ENCODE results near the gene RAPGEF1. TPM values are rescaled to one million over a fixed set of nuclear protein-coding genes. Genes with fewer than 3 reads are reported as not detected.
A peak's percentile ranks its signal among the peaks of the same experiment; 100 is the strongest.

The RAPGEF1 gene
- total and polyA plus RNA-seq, 9 donors, result 17.0 to 64.4 (median 36.4) TPM

DNA sequence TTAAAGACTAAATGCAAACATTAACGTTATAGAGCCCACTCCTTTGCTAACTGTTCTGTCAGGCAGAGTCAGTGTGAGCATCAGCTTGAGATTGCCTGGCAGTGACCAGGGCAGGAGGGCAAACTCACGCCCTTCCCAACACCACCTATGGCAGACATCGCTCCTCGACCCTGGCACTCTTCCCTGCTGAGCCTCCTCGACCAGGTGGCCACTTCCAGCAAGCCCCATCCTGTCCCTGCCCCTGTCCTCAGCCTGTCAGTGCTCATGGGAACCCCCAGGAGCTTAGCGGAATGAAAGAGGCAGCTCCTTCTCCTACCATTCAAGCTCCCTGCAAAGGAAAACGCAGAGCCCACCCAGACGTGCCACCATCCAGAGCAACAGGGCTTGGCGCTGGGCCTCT, 152.5 kb downstream of the RAPGEF1 start:
- H3K9me3 ChIP-seq, result no peaks in the 10 kb centered on the region
- no peaks in the 10 kb centered on the region for H3K4me1 ChIP-seq (ENCODE audit: insufficient read depth)
- DNase-seq, result peak in 1 of 5 donors; percentile 7
- no peak overlapping the region for H3K27ac ChIP-seq
- no peak overlapping the region for H3K4me3 ChIP-seq
- intact Hi-C loops (cut with DNase I), result no loop called here
- 85 to 88% (median 87%) methylated on average over 9 of the region's 9 CpGs for WGBS, 3 donors
- H3K36me3 ChIP-seq, result no peaks in the 10 kb centered on the region
- H3K27me3 ChIP-seq, result no peaks in the 10 kb centered on the region
- TF ChIP-seq EP300 (IDR thresholded peaks at IDR 0.05) (no peak), POLR2A (IDR thresholded peaks at IDR 0.05) (no peak)
- TF ChIP-seq, protein P1, sequence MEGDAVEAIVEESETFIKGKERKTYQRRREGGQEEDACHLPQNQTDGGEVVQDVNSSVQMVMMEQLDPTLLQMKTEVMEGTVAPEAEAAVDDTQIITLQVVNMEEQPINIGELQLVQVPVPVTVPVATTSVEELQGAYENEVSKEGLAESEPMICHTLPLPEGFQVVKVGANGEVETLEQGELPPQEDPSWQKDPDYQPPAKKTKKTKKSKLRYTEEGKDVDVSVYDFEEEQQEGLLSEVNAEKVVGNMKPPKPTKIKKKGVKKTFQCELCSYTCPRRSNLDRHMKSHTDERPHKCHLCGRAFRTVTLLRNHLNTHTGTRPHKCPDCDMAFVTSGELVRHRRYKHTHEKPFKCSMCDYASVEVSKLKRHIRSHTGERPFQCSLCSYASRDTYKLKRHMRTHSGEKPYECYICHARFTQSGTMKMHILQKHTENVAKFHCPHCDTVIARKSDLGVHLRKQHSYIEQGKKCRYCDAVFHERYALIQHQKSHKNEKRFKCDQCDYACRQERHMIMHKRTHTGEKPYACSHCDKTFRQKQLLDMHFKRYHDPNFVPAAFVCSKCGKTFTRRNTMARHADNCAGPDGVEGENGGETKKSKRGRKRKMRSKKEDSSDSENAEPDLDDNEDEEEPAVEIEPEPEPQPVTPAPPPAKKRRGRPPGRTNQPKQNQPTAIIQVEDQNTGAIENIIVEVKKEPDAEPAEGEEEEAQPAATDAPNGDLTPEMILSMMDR (IDR thresholded peaks at IDR 0.05), result no peak

DNA sequence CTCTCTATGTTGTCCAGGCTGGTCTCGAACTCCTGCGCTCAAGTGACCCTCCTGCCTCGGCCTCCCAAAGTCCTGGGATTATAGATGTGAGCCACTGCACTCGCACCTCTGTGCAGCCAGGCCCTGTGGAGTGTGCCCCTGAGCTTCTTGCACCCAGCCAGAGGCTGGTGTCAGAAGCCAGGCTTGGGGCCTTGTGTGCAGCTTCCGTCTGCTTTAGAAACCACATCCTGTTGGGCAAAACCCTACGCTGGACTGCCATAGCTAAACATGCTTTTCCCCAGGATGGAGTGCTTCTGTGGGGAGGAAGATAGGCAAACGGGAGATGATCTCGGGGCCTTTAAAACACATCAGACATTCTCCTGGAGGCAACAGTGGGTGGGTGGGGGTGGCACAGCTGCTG, 154.5 kb downstream of the RAPGEF1 start:
- DNase-seq, result peak in 1 of 5 donors; percentile 6

DNA sequence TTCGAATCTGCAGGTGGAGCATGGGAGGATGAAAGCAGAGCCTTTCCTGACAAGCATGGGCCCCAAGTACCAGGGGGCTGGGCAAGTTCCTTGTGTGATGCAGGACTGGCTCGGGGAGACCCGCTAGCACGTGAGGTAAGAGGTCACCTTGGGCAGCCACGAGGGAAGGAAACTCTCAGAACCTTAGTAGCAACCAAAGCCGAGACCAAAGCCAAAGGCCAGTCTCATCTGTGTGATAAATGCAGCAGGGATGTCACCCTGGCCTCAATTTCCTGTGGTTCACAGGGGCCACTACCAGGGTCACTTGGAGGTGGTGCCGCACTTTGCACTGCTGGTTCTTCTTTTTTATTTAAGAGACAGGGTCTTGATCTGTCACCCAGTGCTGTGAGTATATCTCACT, 155.0 kb downstream of the RAPGEF1 start:
- Histone ChIP-seq H3K9me3 (no peaks in the 10 kb centered on the region), H3K36me3 (no peaks in the 10 kb centered on the region), H3K27me3 (no peaks in the 10 kb centered on the region), H3K27ac (no peak overlapping the region), H3K4me1 (ENCODE audit: insufficient read depth) (no peaks in the 10 kb centered on the region), H3K4me3 (no peak overlapping the region)
- intact Hi-C loops (cut with DNase I), result no loop called here
- 88 to 91% (median 90%) methylated on average over 7 of the region's 7 CpGs for WGBS, 3 donors
- DNase-seq, result no peak
- TF ChIP-seq POLR2A (IDR thresholded peaks at IDR 0.05) (no peak), EP300 (IDR thresholded peaks at IDR 0.05) (no peak)
- TF ChIP-seq, protein P1 (IDR thresholded peaks at IDR 0.05), result no peak

More for the DNA sequence above, 154.5 kb downstream of the RAPGEF1 start:
- no peak overlapping the region for H3K27ac ChIP-seq
- intact Hi-C loops (cut with DNase I), result no loop called here
- TF ChIP-seq, protein P1 (IDR thresholded peaks at IDR 0.05), result no peak
- no peak for TF ChIP-seq EP300 (IDR thresholded peaks at IDR 0.05)
- 81 to 90% (median 86%) methylated on average over 8 of the region's 8 CpGs for WGBS, 3 donors
- H3K4me1 ChIP-seq (ENCODE audit: insufficient read depth), result no peaks in the 10 kb centered on the region
- no peaks in the 10 kb centered on the region for H3K27me3 ChIP-seq
- no peaks in the 10 kb centered on the region for H3K36me3 ChIP-seq
- H3K4me3 ChIP-seq, result no peak overlapping the region
- H3K9me3 ChIP-seq, result no peaks in the 10 kb centered on the region

DNA sequence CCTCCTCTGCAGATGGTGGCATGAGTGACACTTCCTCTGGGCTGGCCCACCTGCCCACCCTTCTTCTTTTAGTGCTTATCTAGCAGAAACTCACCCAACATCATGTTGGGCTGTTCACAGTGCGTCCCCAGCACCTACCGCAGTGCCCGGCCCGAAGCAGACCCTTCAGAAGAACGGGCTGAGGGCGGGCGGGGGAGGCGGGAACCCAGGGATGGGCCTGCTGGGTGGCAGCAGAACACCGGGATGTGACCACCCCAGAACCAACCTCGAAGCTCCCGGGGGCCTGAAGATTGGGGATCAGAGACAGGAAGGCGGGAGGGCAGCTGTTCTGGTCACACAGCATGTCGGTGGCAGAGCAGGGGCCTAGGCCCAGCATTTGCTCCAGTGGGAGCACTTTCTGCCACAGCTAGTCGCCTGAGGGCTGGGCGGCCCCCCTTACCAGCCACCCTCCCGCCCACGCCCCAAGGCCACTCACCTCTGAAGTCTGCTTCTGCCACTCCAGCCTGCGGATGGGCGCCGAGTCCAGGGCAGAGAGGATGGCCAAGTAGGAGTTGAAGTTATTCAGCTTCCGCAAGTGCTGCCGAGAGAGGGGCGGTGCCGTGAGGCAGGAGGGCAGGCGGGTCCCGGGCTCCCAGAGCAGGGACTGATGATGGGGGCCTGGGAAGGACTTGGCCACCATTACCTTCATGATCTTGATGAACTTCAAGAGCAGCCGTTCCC, 155.9 kb downstream of the RAPGEF1 start:
- intact Hi-C loops (cut with DNase I), result no loop called here
- H3K27me3 ChIP-seq, result no peaks in the 10 kb centered on the region
- no peak overlapping the region for H3K4me3 ChIP-seq
- no peak for DNase-seq
- H3K36me3 ChIP-seq, result no peaks in the 10 kb centered on the region
- no peaks in the 10 kb centered on the region for H3K9me3 ChIP-seq
- WGBS, 3 donors, result 88 to 91% (median 88%) methylated on average over 27 of the region's 27 CpGs
- no peak overlapping the region for H3K27ac ChIP-seq
- H3K4me1 ChIP-seq (ENCODE audit: insufficient read depth), result no peaks in the 10 kb centered on the region
- TF ChIP-seq EP300 (IDR thresholded peaks at IDR 0.05), result no peak
- no peak for TF ChIP-seq POLR2A (IDR thresholded peaks at IDR 0.05)
- TF ChIP-seq, protein P1 (IDR thresholded peaks at IDR 0.05), result no peak

Data from ovary (tissue), 9 donors.